ENCODE data around the gene SLC12A7. TPM values are rescaled to one million over a fixed set of nuclear protein-coding genes. Genes with fewer than 3 reads are reported as not detected.
A peak's percentile ranks its signal among the peaks of the same experiment; 100 is the strongest.

SLC12A7 gene
- total RNA-seq, 4 donors from 2014 or later = 8.6 to 29.0 (median 21.5) TPM

- no peak for DNase-seq (ENCODE audit: low spot score in 2 of 2)
- Histone ChIP-seq H3K9me3 (no peaks in the 10 kb centered on the region), H3K4me3 (no peak overlapping the region), H3K4me1 (peaks cover 7% of the 10 kb centered on the region), H3K36me3 (peaks cover 50% of the 10 kb centered on the region), H3K27ac (no peak overlapping the region), H3K27me3 (no peaks in the 10 kb centered on the region)
- WGBS = 42% methylated on average over 10 of the region's 29 CpGs
- no peak for TF ChIP-seq POLR2A (IDR thresholded peaks at IDR 0.05)
- peak in 1 of 2 donors; percentile 47 for TF ChIP-seq CTCF (IDR thresholded peaks at IDR 0.05)
Measured at GRCh38 chr5:1052641-1053390, 59.0 kb downstream of the SLC12A7 start.

- no peak for DNase-seq (ENCODE audit: low spot score in 2 of 2)
- WGBS = 90% methylated on average over 2 of the region's 17 CpGs
- TF ChIP-seq POLR2AphosphoS5 (IDR thresholded peaks at IDR 0.05) = no peak
- TF ChIP-seq CTCF (IDR thresholded peaks at IDR 0.05) = no peak
- TF ChIP-seq POLR2A (IDR thresholded peaks at IDR 0.05) = no peak
- no peak for TF ChIP-seq EP300 (IDR thresholded peaks at IDR 0.05)
- peaks cover 44% of the 10 kb centered on the region for H3K36me3 ChIP-seq
- no peaks in the 10 kb centered on the region for H3K27me3 ChIP-seq
- H3K9me3 ChIP-seq = no peaks in the 10 kb centered on the region
- H3K27ac ChIP-seq = no peak overlapping the region
- no peak overlapping the region for H3K4me3 ChIP-seq
- peaks cover 7% of the 10 kb centered on the region for H3K4me1 ChIP-seq
Measured at GRCh38 chr5:1052076-1052475, 59.8 kb downstream of the SLC12A7 start.

- Histone ChIP-seq H3K4me1 (peaks cover 7% of the 10 kb centered on the region), H3K9me3 (no peaks in the 10 kb centered on the region), H3K4me3 (no peak overlapping the region), H3K27ac (no peak overlapping the region), H3K27me3 (no peaks in the 10 kb centered on the region), H3K36me3 (peaks cover 36% of the 10 kb centered on the region)
- 88% methylated on average over 9 of the region's 16 CpGs for WGBS
- no peak for DNase-seq (ENCODE audit: low spot score in 2 of 2)
- no peak for TF ChIP-seq EP300 (IDR thresholded peaks at IDR 0.05)
- TF ChIP-seq POLR2A (IDR thresholded peaks at IDR 0.05) = no peak
- TF ChIP-seq POLR2AphosphoS5 (IDR thresholded peaks at IDR 0.05) = no peak
- no peak for TF ChIP-seq CTCF (IDR thresholded peaks at IDR 0.05)
Measured at GRCh38 chr5:1051366-1051720, 60.5 kb downstream of the SLC12A7 start.

- TF ChIP-seq EP300 (IDR thresholded peaks at IDR 0.05) = no peak
- no peak for TF ChIP-seq POLR2A (IDR thresholded peaks at IDR 0.05)
- TF ChIP-seq POLR2AphosphoS5 (IDR thresholded peaks at IDR 0.05) = no peak
- no peak for TF ChIP-seq CTCF (IDR thresholded peaks at IDR 0.05)
Measured at GRCh38 chr5:1050423-1051365, 61.2 kb downstream of the SLC12A7 start.

More at GRCh38 chr5:1050423-1051365, 61.2 kb downstream of the SLC12A7 start:
- no peaks in the 10 kb centered on the region for H3K9me3 ChIP-seq
- WGBS = 79% methylated on average over 24 of the region's 29 CpGs
- H3K27ac ChIP-seq = no peak overlapping the region
- H3K27me3 ChIP-seq = no peaks in the 10 kb centered on the region
- no peak for DNase-seq (ENCODE audit: low spot score in 2 of 2)
- H3K4me1 ChIP-seq = peaks cover 7% of the 10 kb centered on the region
- peaks cover 30% of the 10 kb centered on the region for H3K36me3 ChIP-seq
- no peak overlapping the region for H3K4me3 ChIP-seq

Data from suprapubic skin (tissue), 4 donors.